Right hindlimb (tissue), 1 donor: ENCODE measurements around the gene HYI.
"Not testable (repeated sequence)": the region's sequence is repeated elsewhere in the genome, so short reads cannot be mapped to it uniquely, and the experiment has no call there.

Source experiments
- DNase-seq: peaks from one replicate; pipeline ENCODE4 v3.0.0-alpha.2; 2018

The HYI gene, protein sequence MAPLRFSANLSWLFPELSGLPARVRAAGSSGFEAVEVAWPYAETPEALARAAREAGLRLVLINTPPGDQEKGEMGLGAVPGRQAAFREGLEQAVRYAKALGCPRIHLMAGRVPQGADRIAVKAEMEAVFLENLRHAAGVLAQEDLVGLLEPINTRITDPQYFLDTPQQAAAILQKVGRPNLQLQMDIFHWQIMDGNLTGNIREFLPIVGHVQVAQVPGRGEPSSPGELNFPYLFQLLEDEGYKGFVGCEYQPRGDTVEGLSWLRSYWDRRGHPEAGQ

DNA sequence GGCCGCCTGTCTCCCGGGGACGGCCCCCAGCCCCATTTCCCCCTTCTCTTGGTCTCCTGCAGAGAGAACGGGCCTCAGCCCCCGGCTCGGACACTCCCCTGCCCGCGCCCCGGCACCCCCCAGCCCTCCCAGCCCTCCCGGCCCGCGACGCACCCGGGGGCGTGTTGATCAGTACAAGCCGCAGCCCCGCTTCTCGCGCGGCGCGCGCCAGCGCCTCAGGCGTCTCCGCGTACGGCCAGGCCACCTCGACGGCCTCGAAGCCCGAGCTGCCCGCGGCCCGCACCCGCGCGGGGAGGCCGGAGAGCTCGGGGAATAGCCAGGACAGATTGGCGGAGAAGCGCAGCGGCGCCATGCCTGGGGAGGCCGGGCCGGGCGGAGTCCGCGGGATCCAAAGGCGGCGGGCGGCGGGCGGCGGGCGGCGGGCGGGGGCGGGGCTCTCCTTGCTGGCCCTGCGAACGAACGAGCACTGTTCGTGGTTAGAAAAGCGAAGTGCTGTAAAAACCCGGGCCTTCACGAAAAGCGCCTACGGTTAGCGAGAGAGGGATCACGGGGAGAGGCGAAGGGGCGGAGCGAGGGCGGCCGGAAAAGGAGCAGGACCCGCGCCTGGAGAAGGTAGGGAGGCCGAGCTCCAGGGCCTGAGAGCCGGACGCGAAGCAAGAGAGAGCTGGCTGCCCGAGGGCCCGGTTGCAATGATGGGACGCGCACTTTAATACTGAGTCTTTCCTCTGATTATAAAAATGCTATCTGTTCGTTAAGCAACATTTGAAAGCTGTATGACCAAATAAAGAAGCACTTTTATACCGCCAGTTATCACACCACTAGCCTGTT lies at the start of gene HYI:
HYI (minus strand) TSS at position 490 of the 828 bp plus-strand sequence; CDS start at position 352, 138 bp downstream.
- peak; percentile 92 for DNase-seq

DNA sequence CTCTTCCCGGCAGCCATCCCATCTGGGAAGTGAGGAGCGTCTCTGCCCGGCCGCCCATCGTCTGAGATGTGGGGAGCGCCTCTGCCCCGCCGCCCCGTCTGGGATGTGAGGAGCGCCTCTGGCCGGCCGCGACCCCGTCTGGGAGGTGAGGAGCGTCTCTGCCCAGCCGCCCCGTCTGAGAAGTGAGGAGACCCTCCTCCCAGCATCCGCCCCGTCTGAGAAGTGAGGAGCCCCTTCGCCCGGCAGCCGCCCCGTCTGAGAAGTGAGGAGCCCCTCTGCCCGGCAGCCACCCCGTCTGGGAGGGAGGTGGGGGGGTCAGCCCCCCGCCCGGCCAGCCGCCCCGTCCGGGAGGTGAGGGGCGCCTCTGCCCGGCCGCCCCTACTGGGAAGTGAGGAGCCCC lies 48.1 kb upstream of the HYI start:
- DNase-seq: not testable (repeated sequence)

- DNase-seq: no peak
Observed at GRCh38 chr1:43499898-43500297, 46.2 kb upstream of the HYI start.

DNA sequence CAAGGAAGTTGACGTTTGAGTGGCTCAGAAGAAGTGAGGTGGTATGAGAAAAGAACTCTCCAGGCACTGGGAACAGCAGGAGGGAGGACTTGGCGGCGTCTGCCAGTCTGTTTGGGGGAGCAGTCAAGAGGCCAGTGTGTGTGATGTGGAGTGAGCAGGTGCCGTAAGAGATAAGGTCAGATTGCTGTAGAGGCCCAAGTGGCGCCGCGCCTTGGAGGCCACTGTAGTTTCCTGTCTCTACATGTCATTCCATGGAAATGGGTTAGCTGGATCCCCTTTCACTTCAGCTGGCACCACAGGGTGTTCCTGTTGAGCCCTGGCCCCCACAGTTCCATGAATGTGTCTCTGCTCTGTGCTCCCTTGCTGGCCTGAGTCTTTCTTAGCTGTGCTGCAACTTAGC lies 41.5 kb upstream of the HYI start:
- no peak for DNase-seq

DNA sequence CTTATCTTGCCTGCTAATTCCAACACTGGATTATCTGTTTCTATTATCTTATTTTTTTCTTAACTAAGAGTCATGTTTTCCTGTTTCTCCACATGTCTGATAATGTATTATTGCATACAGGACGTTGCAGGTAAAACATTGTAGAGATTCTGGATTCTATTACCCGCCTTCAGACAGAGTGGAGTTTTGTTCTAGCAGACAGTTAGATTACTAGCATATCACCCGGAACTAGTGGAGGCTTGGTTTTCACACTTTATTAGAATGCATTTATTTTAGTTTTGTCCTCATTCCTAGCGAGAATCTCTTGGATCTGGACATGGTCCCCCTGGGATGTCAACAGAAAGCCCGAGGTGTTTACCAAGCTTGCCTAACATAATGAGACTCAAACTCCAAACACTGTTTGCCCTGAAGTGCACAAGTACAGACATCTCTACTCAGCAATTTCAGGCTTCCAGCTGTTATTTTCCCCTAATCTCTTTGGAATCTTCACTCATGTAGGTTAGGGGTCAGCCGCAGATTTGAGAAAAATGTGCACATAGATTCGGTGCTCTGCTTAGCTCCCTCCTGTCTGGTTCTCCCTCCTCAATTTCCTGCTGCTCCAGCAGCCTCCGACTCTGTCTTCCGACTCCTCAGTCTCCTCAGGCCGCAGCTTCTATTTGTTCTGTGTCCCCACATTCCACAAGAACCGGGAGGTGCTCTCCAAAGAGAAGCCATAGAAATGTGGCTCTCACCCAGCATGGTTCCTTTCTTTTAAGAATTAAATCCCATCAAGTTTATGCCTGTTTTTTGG lies 40.1 kb upstream of the HYI start:
- no peak for DNase-seq

DNA sequence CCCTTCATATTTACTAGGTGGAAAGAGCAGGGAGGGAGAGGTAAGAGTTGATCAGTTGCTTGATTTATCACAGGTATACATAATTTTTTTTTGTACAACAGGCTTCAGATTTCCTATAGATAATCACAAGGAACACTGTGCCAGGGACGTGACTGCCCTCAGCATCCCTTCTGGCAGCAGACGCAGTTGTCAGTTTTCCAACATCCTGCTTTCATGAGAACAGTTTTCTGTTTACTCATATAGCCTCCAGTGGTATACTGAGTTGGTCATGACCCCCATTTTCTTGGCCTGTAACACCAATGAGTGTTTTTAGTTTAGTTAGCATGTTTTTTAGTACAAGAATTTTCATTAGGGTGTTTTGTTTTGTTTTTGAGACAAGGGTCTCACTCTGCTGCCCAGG lies 39.1 kb upstream of the HYI start:
- no peak for DNase-seq

DNA sequence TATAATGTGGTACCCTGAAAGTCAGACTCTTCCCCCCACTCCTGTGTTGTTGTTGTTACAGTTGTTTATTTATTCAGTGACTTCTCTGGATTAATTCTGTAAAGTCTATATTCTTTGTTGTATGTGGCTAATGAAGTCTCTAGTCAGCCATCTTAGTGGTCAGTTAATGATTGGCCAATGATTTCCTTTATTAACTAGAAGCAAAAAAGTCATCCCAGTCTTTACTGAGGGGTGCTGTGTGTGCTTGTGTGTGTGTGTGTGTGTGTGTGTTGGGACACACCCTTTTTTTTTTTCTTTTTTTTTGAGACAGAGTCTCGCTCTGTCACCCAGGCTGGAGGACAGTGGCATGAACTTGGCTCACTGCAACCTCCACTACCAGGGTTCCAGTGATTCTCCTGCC lies 37.3 kb upstream of the HYI start:
- DNase-seq: no peak

DNA sequence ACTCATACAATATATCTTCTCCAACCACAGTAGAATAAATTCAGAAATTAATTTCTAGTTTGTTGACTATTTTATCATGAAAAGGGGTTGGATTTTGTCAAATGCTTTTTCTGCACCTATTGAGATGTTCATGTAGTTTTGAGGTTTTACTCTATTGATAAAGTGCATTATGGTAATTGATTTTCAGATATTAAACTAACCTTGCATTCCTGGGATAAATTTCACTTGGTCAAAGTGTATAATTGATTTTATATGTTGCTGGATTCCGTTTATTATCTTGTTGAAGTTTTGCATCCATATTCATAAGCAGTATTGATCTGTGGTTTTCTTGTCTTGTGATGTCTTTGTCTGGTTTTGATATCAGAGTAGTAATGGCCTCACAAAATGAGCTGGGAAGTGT lies 34.4 kb upstream of the HYI start:
- DNase-seq: no peak

DNA sequence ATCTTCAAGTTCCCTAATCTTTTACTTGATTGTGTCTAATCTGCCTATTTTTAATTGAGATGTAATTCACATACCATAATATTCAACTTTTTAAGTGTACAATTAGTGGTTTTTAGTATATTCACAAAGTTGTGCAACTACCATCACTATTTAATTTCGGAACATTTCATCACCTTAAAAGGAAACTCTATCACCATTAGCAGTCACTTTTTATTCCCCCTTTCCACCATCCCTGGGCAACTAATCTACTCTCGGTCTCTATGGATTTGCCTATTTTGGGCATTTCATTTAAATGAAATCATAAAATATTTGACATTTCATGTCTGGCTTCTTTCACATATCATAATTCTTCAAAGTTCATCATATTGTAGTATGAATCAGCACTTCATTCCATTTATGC lies 30.6 kb upstream of the HYI start:
- DNase-seq: no peak

GRCh38 chr1:43482215-43482614 lies 28.5 kb upstream of the HYI start:
- DNase-seq: no peak

GRCh38 chr1:43481491-43481890 lies 27.8 kb upstream of the HYI start:
- DNase-seq: no peak

DNA sequence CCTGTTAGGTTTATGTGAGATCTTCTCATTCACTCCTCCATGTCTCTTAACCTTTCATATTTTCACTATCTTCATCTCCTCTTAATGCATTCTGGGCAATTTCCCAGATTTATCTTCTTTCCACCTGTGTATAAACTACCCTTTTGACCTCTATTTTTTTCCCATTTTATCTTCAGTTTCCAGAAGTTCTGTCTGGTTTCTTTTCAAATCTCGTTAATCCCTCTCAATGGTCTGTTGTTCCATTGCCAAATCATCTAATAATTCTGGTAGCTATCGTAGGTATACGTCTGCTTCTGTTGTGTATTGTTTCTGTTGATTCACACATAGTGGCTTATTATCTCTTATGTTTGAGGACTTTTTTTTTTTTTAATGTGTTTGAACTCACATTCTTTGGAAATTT lies 25.7 kb upstream of the HYI start:
- DNase-seq: no peak

DNA sequence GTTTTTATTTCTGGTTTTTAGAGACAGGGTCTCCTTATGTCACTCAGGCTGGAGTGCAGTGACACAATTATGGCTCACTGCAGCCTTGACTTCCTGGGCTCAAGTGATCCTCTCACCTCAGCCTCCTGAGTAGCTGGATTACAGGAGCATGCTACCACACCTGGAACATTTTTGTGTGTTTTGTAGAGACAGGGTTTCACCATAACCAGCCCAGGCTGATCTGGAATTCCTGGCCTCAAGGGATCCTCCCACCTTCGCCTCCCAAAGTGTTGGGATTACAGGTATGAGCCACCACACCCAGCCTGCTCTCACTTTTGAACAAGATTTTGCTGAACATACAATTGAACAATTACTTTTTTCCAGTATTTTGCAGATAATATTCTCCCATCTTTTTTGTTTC lies 24.0 kb upstream of the HYI start:
- DNase-seq: no peak

DNA sequence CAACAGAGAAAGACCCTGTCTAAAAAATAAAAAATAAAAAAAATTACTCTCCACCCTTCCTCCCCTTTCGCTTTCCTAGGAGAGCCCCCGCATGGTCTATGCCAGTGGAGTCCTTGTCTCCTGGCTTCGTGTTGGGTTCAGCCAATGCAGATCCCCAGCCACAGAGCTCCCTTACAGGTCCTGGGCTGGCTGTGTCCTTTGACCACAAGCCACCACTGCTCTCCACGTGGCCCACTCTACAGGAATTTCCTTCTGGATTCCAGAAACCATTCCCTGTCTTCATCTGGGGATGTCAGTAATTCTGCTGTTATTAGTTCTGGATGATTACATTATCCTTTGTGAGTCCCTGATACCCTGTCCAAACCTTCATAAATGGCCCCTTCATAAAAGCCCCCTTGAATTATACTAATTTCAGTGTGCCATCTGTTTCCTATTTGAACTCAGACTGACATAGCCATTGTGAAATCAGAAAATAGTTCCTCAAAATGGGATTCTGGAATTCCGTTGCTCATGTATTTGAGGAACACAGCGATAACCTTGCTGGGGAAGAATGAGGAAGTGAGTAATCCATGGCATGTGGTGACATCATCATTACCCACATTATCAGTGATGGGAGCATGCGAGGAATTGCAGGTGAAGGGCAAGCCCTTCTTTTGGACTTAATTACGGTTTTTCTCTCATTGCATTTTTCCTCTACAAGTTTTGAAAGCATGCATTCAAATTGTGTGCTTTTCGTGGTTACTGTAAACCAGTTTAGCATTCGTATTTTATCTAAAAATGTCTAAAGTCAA lies 22.1 kb upstream of the HYI start:
- not testable (repeated sequence) for DNase-seq

DNA sequence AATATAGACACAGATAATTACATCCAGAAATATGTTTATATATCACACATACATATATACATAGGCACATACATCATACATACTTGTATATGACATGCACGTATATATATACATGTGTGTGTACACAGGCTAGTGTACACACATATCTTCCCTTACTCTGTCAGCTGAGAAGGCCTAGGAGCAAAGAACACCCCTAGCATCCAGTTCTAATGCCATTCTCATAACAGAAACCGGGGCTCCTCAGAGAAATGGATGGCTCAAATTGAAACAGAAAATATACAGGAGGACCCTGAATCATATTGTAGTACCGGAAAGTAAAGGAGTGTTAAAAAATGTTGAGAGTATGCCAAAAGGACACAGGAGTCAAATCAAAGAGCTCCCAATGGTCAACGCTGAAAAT lies 19.7 kb upstream of the HYI start:
- no peak for DNase-seq

- not testable (repeated sequence) for DNase-seq
Observed at GRCh38 chr1:43472463-43473151, 18.9 kb upstream of the HYI start.

- no peak for DNase-seq
Observed at GRCh38 chr1:43472087-43472462, 18.3 kb upstream of the HYI start.

- DNase-seq: no peak
Observed at GRCh38 chr1:43469932-43470331, 16.2 kb upstream of the HYI start.

DNA sequence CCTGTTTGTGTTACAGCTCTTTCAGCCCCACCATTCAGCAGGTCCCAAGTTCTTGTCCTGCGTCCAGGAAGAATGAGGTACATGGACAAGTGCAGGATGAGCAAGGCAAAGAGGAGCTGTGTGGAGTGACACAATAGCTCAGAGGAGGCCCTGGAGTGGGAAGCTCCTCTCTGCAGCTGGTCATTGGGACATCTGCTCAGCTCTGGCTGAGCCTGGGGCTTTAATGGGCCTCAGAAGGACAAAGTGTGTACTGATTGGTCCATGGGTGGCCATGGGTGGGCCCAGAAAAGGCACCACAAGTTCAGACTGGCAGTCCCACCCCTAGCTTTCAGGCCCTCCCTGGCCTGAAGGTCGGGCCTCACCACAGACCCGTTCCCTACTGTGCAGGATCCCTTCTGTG lies 14.7 kb upstream of the HYI start:
- no peak for DNase-seq

- no peak for DNase-seq
Observed at GRCh38 chr1:43466403-43466802, 12.7 kb upstream of the HYI start.

GRCh38 chr1:43465505-43466067 lies 11.9 kb upstream of the HYI start:
- no peak for DNase-seq
